Activated CD8-positive, alpha-beta memory T cell treated with anti-CD3 and anti-CD28 coated beads for 4 hours (primary cell): ENCODE data around the gene FOXK1.

Experiments
- DNase-seq, 2 donors: peaks; one replicate each; pipeline ENCODE4 v3.0.0-alpha.2; 2020; ENCODE audit warnings: low read depth in 2 of 2

FOXK1 gene

DNA sequence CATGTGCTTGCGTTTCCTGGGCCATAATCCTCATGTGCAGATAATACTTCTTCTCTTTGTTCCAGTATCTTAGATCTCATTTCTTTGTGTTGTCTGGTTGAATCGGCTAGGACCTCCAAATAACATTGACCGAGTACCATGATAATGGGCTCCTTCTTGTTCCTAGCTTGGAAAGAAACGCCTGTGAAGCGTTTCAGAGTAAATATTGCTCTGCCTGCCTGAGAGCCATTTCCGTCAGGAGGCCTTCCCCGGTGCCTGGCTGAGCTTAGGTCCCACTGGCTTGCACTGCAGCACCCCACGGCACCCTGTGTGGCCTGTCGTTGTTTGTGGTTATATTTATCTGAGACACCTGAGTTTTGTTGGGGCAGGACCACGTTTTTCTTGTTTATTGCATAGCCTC lies 17.7 kb downstream of the FOXK1 start:
- no peak for DNase-seq

DNA sequence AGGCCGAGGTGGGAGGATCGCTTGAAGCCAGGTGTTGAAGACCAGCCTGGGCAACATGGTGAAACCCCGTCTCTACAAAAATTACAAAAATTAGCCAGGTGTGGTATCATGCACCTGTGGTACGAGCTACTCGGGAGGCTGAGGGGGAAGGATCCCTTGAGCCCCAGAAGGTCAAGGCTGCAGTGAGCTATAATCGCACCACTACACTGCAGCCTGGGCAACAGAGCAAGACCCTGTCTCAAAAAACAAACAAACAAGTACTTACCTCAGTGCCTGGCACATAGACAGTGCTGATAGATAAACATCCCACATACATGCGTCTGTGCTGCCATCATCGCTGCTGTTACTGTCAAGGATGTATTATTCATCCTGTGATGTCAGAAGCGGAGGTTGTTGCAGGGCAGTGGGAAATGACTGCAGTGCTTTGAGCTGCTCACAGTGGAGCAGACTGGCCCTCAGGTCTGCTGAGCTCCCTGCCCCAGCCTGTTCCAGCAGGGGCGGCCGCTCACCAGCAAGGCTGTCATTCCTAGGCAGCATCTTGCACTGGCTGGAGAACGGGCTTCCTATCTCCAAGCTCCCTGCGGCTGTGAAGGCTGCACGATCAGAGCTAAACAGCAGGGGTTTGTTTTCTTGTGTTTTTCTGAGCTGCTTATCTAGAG lies 18.6 kb downstream of the FOXK1 start:
- no peak for DNase-seq

DNA sequence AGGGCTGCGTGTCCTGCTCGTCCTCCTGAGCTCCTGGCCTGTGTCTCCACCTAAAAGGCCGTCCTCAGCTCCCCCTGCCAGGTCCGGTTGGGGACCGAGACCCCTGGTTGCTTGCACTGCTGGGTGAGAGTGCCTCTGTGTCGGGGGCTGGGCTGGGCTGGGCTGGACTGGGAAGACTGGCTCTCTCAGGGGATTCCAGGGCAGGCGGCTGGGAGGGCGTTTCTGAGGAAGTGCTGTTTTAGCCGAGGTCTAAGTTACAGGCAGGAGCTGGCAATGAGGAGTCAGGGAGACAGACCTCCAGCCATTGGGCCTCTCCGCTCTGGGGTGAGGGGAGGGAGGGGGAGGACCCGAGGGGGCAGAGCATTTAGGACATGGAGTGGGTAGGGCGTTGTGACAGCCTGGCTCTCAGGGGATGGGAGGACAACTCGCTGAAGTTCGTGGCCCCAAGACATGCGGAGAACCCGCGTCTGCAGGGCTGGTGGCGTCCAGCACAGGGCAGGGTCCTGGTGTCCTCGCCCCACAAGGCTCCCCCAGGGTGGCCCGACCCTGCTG lies 20.9 kb downstream of the FOXK1 start:
- DNase-seq: no peak

DNA sequence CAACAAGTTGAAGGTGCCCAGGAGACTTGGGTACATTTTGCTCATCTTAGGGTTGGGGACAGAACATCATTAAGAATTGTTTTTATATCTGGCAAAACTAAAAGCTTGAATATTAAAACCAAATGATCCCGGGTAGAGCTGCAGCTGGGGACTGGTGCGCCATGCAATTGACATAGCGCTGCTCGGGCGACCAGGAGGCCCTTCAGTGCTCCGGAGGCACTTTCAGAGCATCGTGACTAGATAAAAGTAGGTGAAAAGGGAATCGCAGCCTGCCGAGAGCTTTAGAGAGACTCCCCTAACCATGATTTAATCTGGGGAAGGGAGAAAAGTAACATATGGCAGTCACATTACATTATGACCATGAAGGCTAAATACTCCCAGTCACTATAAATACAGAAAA lies 21.4 kb downstream of the FOXK1 start:
- no peak for DNase-seq

DNA sequence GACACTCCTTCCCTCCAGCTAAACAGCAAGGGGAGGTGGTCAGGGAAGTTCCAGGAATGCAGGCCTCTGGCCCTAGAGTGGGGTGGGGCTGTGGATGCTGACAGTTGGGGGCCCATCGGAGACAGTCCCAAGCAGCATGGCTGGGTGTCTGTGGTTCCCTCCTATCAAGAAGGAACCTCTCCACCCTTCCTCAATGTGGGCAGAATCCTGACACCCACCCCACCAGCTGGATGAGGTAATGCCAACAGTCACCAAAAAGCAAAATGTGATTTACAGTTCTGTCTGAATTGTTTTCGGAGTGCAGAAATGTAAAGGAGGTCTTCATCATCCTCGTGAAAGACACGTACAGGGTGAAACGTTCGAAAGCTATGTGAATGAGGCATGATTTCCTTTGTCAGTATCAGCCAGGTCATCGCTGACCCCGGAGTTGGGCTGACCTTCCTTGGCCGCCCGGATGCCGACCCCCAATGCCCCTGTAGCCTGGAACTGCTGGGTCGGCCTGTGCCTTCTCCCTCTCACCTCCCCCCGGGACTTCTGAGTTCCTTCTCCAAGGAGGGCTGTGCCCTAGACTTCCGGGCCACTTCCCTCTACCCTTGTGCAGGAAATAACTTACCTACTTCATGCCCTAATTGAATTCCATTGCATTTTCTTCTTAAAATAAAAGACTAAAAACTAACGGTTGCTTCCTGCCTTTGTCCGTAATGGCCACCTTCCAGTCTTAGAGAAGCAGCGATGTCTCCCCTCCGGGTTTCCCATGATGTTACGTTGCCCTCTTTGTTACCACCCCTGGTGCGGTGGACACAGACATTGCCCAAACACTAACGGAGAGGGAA lies 24.5 kb downstream of the FOXK1 start:
- no peak for DNase-seq

DNA sequence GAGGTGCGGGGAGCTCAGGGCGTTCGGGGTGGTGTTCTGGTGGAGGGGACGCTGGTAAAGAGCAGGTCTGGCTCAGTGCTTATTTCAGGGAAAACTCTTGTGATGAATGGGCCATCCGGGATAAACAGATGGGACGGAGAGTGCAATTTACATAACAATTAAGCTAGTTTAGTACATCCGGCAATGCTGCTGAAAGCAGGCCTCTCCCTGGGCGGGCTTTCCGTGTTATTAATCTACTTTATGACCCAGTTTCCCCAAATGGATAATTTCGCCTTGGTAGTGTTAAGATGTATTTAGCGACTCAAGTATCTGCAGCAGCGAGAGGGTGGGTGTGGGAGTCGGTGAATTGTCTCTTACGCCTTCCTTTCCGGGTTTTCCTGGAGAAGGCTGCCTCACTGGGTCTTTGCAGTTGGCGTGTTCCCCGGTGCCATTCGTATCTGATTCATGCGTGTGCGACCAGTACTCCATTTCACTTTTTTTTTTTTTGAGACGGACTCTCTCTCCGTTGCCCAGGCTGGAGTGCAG lies 25.2 kb downstream of the FOXK1 start:
- DNase-seq: no peak

DNA sequence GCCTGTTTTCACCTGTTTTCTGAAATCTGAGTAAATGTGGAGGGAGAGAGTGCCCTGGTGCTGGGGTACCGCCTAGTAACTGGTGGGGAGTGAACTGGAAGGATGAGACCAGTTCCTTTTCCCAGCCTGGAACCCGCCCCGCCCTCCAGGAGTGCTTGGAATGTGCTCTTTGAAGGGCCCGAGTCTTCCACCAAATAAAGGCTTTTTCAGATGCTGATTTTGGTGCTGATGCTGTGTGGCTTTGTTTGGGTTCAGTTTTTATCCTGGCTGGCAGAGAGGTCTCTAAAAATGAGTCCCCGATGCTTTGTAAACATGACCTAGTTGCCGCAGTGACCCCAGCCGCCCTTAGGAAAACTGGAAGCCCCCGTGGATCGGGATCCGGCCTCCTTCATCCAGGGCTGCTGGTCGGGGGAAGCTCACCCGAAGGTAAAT lies 25.9 kb downstream of the FOXK1 start:
- no peak for DNase-seq

DNA sequence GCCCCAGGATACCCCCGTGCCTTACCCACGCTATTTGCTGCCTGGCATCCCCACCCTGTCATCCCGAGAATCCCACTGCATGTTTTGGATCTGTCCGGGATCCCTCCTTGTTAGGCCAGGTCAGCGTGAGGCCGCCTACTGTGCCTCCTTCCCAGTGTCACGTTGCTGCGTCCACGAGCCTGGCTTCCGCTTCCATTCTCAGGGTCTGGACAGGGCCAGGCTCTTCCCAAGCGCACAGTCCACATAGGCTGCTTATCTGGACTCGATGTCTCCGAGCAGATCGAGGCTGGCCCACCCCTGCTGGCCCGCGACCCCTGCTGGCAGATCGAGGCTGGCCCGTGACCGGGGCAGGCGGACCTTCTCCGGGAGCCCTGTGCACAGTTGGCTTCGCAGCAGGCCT lies 27.1 kb downstream of the FOXK1 start:
- DNase-seq: no peak

DNA sequence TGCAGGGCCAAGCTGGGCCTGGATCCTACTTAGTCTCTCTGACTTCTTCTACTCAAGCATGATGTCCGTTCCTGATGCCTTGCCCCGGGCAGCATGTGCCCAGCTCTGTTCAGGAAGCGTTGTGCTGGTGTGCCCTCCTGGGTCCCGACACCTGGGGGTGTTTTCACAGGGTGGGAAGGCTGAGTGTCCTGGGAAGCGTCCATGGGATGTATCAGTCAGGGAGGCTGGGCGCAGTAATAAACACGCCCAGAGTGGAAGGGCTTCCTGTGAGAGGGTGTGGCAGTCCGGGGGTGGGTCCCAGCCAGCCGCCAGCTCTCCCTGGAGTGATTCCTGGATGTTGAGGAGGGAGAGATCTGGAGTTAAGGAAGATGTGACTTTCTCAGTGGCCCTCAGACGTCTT lies 29.0 kb downstream of the FOXK1 start:
- DNase-seq: no peak

DNA sequence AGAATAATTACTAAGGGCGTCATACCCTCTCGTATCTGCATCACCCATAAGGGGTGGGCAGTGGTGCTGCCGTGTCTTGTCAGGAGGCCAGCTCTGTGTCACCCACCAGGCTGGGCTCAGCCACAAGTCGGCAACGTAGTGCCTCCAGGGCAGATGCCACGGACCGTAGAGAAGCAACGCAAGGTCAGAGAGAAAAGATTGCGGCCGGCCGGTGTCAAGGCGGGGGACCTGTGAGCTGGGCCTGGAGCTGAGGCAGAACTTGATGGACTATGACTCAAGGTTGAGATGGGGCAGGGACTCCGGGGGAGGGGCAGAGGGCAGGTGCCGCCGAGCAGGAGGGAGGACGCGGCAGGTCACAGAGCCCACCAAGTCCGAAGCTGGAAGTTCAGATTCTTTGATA lies 29.5 kb downstream of the FOXK1 start:
- DNase-seq: no peak

DNA sequence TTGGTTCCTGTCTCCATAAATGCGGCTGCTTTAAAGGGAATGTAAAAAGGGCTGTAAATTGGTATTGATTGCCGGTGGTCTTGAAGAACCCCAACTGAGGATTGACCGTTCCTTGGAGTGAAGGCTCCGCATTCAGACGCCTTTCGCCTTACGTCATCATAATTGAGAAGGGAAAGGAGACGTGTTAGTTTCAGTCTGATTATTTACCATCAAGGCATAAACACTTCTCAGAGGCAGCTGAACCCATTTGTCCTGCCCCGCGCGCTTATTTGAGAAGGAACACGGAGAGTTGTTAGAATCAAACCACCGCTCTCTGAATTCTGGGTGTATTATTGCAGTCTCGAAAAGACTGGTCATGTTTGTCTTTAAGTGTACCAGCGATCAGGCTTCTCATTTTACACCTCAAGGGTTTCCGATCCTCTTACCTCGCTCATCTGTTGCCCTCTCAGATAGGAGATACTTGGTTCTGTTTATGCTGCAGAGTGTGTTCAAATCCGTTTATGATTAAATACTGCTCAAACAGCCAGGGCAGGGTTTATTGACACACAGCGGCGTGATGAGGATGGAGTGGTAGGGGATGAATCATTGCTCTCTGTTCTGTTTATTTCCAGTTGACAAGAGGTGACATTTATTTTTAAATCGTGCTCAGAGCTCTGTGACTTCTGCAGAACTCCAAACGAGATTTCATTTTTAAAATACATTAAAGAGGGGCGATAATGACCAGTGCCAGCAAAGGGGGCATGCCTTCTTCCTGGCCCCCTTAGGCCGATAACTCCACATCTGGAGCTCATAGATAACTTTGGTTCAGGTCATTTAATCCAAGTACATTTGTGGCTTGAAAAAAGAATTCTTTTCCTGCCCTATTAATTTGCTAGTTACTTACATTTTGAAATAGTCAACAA lies 30.4 kb downstream of the FOXK1 start:
- DNase-seq: no peak

DNA sequence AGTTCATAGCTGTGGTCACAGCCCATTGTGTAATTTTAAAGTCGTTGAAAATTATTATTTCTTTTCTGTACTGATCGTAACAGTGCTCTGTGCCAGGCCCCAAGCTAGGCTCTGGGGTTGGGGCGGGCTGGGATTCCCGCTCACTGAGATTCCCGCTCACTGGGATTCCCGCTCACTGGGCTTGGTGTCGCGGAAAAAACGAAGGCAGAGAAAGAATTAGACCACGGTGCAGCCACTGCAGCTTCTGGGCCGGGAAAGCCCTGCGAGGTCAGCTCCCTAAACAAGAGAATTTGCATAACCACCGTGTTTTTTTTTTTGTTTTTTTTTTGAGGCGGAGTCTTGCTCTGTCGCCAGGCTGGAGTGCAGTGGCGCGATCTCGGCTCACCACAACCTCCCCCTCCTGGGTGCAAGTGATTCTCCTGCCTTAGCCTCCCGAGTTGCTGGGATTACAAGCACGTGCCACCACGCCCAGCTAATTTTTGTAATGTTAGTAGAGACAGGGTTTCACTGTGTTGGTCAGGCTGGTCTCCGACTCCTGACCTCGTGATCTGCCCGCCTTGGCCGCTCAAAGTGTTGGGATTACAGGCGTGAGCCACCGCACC lies 31.2 kb downstream of the FOXK1 start:
- DNase-seq: no peak

DNA sequence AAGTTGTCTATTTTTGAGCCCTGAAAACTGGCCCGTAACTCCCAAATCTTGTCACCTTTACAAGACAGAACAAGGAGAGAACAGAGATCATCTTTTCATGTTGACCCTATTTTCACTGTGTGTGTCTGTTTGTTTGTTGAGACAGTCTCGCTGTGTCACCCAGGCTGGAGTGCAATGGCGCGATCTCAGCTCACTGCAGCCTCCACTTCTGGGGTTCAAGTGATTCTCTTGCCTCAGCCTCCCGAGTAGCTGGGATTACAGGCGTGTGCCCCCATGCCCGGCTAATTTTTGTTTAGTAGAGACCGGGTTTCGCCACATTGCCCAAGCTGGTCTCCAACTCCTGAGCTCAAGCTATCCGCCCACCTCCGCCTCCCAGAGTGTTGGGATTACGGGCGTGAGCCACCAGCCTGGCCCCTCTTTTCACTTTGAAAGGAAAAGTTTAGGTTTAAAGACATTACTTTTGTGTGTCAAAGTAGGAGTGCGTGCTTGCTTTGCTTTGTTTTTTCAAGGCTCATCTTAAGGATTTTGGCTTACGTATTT lies 32.1 kb downstream of the FOXK1 start:
- no peak for DNase-seq

DNA sequence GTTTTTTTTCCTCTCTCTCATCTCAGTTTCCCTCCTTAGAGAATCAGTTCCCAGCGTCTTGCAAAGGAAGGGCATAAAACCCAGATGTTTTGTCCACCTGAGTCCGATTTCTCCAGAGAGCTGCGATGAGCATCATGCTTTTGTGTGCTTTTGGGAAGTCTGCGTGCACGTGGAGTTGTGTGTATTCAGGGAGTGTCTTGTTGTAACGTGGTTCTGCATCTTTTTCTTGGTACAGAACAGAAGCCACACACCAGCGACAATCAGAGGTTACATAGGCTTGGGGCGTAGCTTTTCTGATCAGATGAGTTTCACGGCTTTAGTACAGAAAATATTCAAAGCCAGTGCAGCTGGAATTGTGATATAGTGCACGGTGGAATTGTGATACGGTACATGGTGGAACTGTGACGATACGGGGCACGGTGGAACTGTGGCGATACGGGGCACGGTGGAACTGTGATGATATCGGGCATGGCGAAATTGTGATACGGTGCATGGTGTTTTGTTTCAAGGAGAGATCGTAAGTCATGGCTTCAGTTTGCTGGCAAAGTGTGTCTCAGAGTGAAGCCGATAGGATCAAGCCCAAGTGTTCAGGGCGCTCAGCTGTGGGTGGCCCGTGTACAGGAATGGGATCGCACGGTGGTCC lies 32.8 kb downstream of the FOXK1 start:
- DNase-seq: no peak

DNA sequence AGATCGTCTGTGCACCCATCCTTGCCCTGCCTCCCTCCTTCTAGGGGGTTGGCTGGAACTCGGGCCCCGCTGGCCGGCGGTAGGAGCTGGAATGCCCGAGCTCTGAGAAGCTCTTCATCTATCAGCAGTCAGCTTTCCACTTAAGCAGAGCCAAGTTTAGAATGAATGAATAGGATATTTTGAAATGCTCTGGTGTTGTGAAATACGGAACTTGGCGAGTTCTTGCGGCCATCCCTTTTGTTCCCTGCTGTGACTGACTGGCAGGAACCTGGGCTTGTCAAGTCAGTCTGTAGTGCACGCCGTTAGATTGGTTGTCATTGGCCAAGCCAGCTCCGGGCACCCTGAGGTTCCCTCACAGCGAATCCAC lies 33.3 kb downstream of the FOXK1 start:
- DNase-seq: no peak

DNA sequence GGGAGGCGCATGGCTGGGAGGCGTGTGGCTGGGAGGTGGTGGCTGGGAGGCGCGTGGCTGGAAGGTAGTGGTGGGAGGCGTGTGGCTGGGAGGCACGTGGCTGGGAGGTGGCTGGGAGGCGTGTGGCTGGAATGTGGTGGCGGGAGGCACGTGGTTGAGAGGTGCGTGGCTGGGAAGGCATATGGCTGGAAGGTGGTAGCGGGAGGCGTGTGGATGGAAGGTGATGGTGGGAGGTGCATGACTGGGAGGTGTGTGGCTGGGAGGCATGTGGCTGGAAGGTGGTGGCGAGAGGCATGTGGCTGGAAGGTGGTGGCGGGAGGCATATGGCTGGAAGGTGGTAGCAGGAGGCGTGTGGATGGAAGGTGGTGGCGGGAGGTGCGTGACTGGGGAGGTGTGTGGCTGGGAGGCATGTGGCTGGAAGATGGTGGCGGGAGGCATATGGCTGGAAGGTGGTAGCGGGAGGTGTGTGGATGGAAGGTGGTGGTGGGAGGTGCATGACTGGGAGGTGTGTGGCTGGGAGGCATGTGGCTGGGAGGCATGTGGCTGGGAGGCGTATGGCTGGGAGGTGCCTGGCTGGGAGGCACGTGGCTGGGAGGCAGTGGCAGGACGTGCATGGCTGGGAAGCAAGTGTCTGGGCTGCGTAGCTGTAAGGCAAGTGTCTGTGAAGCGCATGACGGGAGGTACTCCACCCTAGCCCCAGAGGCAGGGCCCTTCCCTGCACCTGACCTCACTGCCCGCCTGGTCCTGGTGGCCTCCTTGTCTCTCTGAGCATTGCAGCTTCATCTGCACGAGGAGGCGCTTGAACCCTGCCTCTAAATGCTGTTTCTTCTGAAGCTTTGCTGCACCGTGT lies 35.1 kb downstream of the FOXK1 start:
- DNase-seq: no peak

DNA sequence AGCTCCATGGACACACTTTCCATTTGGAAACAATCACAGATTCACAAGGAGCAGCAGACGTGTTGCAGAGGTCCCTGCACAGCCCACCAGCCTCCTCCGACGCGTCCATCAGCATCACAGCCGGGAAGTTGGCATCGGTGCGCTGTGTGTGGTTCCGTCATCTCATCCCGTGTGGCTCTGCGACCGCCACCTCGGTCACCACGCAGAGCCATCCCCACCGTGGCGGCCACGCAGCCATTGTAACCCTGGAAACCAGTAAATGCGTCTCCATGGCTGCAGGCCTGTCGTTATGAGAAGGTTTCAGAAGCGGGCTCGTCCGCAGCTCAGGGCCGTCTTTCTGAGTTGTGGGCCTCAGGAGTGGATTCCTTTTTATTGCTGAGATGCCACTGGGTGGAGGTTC lies 36.0 kb downstream of the FOXK1 start:
- no peak for DNase-seq

DNA sequence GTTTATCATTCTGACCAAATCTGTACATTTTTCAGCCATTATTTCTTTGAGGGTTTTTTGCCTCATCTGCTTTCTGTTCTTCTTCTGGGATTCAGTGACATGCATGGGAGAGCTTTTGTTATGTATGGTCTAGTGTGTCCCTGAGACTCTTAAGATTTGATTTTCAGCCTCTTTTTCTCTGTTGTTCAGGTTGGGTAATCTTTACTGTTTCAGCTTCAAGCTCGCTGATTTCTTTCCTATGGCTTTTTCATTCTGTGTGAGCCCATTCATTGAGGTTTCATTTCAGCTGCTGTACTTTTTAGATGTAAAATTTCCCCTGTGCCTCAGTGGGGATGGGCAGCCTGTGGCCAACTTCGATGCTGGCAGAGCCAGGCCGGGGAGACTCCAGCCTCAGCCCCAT lies 38.1 kb downstream of the FOXK1 start:
- DNase-seq: no peak

DNA sequence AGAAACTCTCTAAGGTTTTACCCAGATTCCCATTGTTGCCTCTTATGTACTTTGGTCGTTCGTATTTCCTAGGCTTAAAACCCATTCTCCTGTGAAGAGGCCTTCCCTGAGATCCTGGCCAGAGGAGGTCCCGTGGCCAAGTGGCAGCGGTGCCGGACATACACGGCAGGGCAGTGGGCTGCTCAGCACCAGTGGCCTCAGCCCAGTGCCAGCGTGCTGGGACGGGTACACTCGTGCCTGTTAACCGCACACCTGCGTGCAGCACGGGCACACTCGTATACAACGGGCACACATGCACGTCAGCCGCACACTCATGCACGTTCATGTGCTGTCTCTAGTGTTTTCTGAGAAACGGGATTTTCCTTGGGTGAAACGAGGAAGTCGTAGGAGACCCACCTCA lies 40.2 kb downstream of the FOXK1 start:
- no peak for DNase-seq
